ENCODE data around the gene SLC35E4. TPM values are rescaled to one million over a fixed set of nuclear protein-coding genes. Genes with fewer than 3 reads are reported as not detected.

SLC35E4 gene
- total RNA-seq, 4 donors from 2014 or later: 6.1 to 15.0 (median 7.3) TPM

DNA sequence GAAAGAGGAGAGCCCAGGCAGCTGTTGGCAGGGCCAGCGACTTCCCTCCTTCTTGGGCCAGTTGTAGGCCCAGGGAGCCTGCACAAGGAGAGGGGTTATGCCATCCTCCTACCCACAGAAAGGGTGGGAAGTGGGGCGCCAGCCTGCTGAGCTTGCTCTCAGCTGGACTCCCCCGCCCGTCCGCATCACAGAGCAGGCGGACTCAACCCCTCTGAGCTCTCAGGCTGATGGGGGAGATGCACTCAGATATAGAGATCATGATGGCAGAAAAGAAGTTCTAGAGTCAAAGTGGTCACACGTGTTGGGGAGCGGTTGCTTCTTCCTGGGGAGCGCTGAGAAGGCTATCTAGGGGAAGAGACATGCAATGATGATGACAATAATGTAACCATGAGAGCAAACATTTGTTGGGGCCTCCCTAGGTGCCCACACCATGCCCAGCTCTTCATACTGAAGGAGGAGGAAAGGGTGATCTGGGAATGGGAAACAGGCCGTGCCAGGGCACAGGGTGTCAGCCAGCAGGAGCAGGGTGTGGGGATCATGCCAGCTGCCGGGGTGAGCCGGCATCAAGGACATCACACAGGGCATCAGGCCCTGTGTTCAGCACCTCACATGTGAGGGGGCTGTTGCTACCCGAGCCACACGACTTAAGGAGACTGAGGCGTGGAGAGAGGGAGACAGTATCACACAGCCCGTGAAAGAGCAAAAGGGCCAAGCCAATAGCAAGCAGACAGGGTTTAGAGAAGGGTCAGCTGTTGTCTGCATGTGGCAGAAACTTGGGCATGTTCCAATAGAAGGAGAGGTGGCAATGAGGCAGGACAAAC is 7.7 kb downstream of the SLC35E4 start:
- no peak overlapping the region for H3K4me3 ChIP-seq
- H3K9me3 ChIP-seq: no peaks in the 10 kb centered on the region
- H3K27me3 ChIP-seq: no peaks in the 10 kb centered on the region
- TF ChIP-seq EP300 (IDR thresholded peaks at IDR 0.05) (no peak), POLR2A (IDR thresholded peaks at IDR 0.05) (no peak)
- TF ChIP-seq, protein P1, sequence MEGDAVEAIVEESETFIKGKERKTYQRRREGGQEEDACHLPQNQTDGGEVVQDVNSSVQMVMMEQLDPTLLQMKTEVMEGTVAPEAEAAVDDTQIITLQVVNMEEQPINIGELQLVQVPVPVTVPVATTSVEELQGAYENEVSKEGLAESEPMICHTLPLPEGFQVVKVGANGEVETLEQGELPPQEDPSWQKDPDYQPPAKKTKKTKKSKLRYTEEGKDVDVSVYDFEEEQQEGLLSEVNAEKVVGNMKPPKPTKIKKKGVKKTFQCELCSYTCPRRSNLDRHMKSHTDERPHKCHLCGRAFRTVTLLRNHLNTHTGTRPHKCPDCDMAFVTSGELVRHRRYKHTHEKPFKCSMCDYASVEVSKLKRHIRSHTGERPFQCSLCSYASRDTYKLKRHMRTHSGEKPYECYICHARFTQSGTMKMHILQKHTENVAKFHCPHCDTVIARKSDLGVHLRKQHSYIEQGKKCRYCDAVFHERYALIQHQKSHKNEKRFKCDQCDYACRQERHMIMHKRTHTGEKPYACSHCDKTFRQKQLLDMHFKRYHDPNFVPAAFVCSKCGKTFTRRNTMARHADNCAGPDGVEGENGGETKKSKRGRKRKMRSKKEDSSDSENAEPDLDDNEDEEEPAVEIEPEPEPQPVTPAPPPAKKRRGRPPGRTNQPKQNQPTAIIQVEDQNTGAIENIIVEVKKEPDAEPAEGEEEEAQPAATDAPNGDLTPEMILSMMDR (IDR thresholded peaks at IDR 0.05): no peak
- H3K4me1 ChIP-seq: peaks cover 0 to 4% (median 0%) of the 10 kb centered on the region in 4 donors
- peaks cover 0 to 12% (median 0%) of the 10 kb centered on the region in 3 donors for H3K36me3 ChIP-seq
- DNase-seq (ENCODE audit: low spot score in 2 of 2): no peak
- peak overlapping the region in 1 of 4 donors; percentile 34 for H3K27ac ChIP-seq
- WGBS, 2 donors: 83 to 85% methylated on average over 16 of the region's 16 CpGs

DNA sequence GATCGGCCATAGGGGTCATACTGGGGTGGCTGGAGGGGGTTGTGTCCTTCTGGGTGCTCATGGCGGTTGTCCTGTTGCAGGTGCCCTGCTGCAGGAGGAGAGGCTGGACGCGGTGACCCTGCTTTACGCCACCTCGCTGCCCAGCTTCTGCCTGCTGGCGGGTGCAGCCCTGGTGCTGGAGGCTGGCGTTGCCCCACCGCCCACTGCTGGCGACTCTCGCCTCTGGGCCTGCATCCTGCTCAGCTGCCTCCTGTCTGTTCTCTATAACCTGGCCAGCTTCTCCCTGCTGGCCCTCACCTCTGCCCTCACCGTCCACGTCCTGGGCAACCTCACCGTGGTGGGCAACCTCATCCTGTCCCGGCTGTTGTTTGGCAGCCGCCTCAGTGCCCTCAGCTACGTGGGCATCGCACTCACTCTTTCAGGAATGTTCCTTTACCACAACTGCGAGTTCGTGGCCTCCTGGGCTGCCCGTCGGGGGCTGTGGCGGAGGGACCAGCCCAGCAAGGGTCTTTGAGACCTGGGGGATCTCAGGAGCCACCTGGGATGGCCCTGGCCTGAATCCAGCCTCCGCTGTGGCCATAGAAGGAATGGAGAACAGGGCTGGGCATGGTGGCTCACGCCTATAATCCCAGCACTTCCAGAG is 11.1 kb downstream of the SLC35E4 start:
- H3K27me3 ChIP-seq: no peaks in the 10 kb centered on the region
- peaks cover 0 to 19% (median 3%) of the 10 kb centered on the region in 4 donors for H3K4me1 ChIP-seq
- TF ChIP-seq POLR2A (IDR thresholded peaks at IDR 0.05): no peak
- no peak for TF ChIP-seq EP300 (IDR thresholded peaks at IDR 0.05)
- TF ChIP-seq, protein P1 (IDR thresholded peaks at IDR 0.05): no peak
- peaks cover 0 to 12% (median 0%) of the 10 kb centered on the region in 3 donors for H3K36me3 ChIP-seq
- H3K4me3 ChIP-seq: no peak overlapping the region
- H3K9me3 ChIP-seq: no peaks in the 10 kb centered on the region
- no peak overlapping the region for H3K27ac ChIP-seq
- DNase-seq (ENCODE audit: low spot score in 2 of 2): no peak
- 86 to 93% methylated on average over 17 to 23 of the region's 25 CpGs for WGBS, 2 donors

DNA sequence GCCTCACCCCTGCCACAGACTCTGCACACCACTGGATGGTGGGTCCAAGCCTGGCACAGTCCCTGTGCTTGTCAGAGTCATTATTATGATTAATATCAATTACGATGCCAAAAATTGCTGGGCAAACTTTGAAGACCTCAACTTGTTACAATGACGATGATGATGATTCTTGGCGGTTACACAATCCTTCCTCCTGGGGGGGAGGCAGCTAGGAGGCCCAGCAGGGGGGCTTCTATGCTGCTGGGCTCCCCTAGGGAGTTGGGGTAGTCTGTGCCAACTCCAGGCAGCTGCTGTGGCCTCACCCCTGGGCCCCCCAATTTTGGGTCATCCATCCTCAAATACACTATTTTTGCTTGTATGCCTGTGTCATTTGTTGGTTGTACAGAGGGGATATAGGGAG is 12.0 kb downstream of the SLC35E4 start:
- H3K36me3 ChIP-seq: peaks cover 0 to 12% (median 0%) of the 10 kb centered on the region in 3 donors
- WGBS, 2 donors: 69 to 83% methylated on average over 3 of the region's 3 CpGs

DNA sequence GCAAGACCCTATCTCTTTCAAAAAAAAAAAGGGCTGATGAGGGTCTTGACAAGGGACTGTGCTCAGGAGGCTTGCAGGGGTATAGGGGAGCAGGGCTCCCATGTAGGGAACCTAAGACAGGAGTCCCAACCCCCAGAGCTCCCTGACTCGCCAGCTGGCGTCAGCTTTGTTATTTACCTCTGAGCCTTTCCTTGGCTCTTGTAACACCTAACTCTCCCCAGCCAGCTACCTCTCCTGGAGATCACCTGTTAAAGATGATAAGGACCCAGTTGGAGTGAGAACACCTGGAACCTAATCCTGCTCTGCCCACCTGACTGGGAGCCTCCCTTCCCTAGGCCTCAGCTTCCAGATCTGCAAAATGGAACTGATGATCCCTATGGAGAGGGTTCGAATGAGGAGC is 13.2 kb downstream of the SLC35E4 start:
- H3K36me3 ChIP-seq: peaks cover 0 to 12% (median 0%) of the 10 kb centered on the region in 3 donors
- WGBS, 2 donors: 88 to 97% methylated on average over 3 of the region's 3 CpGs
- H3K27me3 ChIP-seq: no peaks in the 10 kb centered on the region
- H3K4me3 ChIP-seq: no peak overlapping the region
- H3K4me1 ChIP-seq: peaks cover 0 to 19% (median 3%) of the 10 kb centered on the region in 4 donors
- H3K27ac ChIP-seq: no peak overlapping the region
- no peaks in the 10 kb centered on the region for H3K9me3 ChIP-seq
- no peak for DNase-seq (ENCODE audit: low spot score in 2 of 2)
- no peak for TF ChIP-seq EP300 (IDR thresholded peaks at IDR 0.05)
- TF ChIP-seq, protein P1 (IDR thresholded peaks at IDR 0.05): no peak

More for the DNA sequence above, 12.0 kb downstream of the SLC35E4 start:
- peaks cover 0 to 19% (median 3%) of the 10 kb centered on the region in 4 donors for H3K4me1 ChIP-seq
- H3K4me3 ChIP-seq: no peak overlapping the region
- no peaks in the 10 kb centered on the region for H3K27me3 ChIP-seq
- no peak overlapping the region for H3K27ac ChIP-seq
- H3K9me3 ChIP-seq: no peaks in the 10 kb centered on the region
- DNase-seq (ENCODE audit: low spot score in 2 of 2): no peak
- no peak for TF ChIP-seq EP300 (IDR thresholded peaks at IDR 0.05)
- TF ChIP-seq, protein P1 (IDR thresholded peaks at IDR 0.05): no peak
- TF ChIP-seq POLR2A (IDR thresholded peaks at IDR 0.05): no peak

Measured in tibial nerve (tissue), 4 donors.